Type B pancreatic cell (in vitro differentiated cells): ENCODE data around the gene ADD3. TPM values are rescaled to one million over a fixed set of nuclear protein-coding genes. Genes with fewer than 3 reads are reported as not detected.

Experiments used
- DNase-seq: peaks from one replicate; pipeline ENCODE4 v3.0.0; 2021; ENCODE audit warnings: mixed read lengths; ENCODE audit not compliant: unreplicated experiment; ENCODE audit errors: extremely low spot score
- H3K27ac Mint-ChIP-seq: 2 replicates; pipeline ENCODE4 v1.8.0; 2021; ENCODE audit warnings: mild to moderate bottlenecking, mixed read lengths
- H3K27me3 Mint-ChIP-seq: 2 replicates; pipeline ENCODE4 v1.8.0; 2021; ENCODE audit warnings: mixed read lengths
- H3K36me3 Mint-ChIP-seq: 2 replicates; pipeline ENCODE4 v1.8.0; 2021; ENCODE audit warnings: mixed read lengths
- H3K4me1 Mint-ChIP-seq: one replicate; pipeline ENCODE4 v1.8.0; 2021; ENCODE audit warnings: mixed read lengths; ENCODE audit not compliant: unreplicated experiment
- H3K4me3 Mint-ChIP-seq: 2 replicates; pipeline ENCODE4 v1.8.0; 2021; ENCODE audit warnings: mild to moderate bottlenecking, mixed read lengths
- H3K9me3 Mint-ChIP-seq: 2 replicates; pipeline ENCODE4 v1.8.0; 2021; ENCODE audit warnings: mixed read lengths
- total RNA-seq: library from RNA; stranded (reverse); gene quantifications from 2 replicates; pipeline ENCODE4 v1.2.1, GENCODE V29; 2021; ENCODE audit warnings: low replicate concordance
- TF ChIP-seq, protein P1 (sequence below): fragments of 200-600 bp; sonication (generic); conservative IDR thresholded peaks from 2 replicates; pipeline ENCODE4 v1.5.0; 2021; ENCODE audit warnings: antibody characterized with exemption, mild to moderate bottlenecking

The ADD3 gene
- total RNA-seq, 1 donor from 2014 or later = 183 TPM

GRCh38 chr10:109987452-109988211, 20.2 kb upstream of the ADD3 start:
- H3K27ac Mint-ChIP-seq = no peak overlapping the region
- no peak for DNase-seq
- H3K4me3 Mint-ChIP-seq = no peak overlapping the region

GRCh38 chr10:109988212-109988596, 19.6 kb upstream of the ADD3 start:
- Mint-ChIP-seq H3K27ac (no peak overlapping the region), H3K4me3 (no peak overlapping the region), H3K36me3 (peaks cover 9% of the 10 kb centered on the region), H3K27me3 (no peaks in the 10 kb centered on the region), H3K9me3 (peaks cover 23% of the 10 kb centered on the region), H3K4me1 (peaks cover 24% of the 10 kb centered on the region)
- TF ChIP-seq, protein P1, sequence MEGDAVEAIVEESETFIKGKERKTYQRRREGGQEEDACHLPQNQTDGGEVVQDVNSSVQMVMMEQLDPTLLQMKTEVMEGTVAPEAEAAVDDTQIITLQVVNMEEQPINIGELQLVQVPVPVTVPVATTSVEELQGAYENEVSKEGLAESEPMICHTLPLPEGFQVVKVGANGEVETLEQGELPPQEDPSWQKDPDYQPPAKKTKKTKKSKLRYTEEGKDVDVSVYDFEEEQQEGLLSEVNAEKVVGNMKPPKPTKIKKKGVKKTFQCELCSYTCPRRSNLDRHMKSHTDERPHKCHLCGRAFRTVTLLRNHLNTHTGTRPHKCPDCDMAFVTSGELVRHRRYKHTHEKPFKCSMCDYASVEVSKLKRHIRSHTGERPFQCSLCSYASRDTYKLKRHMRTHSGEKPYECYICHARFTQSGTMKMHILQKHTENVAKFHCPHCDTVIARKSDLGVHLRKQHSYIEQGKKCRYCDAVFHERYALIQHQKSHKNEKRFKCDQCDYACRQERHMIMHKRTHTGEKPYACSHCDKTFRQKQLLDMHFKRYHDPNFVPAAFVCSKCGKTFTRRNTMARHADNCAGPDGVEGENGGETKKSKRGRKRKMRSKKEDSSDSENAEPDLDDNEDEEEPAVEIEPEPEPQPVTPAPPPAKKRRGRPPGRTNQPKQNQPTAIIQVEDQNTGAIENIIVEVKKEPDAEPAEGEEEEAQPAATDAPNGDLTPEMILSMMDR = no peak
- DNase-seq = no peak

More at GRCh38 chr10:109987452-109988211, 20.2 kb upstream of the ADD3 start:
- TF ChIP-seq, protein P1 = no peak
- H3K9me3 Mint-ChIP-seq = peaks cover 23% of the 10 kb centered on the region
- H3K27me3 Mint-ChIP-seq = no peaks in the 10 kb centered on the region
- H3K36me3 Mint-ChIP-seq = peaks cover 9% of the 10 kb centered on the region
- H3K4me1 Mint-ChIP-seq = peaks cover 24% of the 10 kb centered on the region

- no peak overlapping the region for H3K4me3 Mint-ChIP-seq
- peaks cover 30% of the 10 kb centered on the region for H3K4me1 Mint-ChIP-seq
- no peaks in the 10 kb centered on the region for H3K27me3 Mint-ChIP-seq
- H3K9me3 Mint-ChIP-seq = peaks cover 15% of the 10 kb centered on the region
- no peak for DNase-seq
- TF ChIP-seq, protein P1 = no peak
- H3K36me3 Mint-ChIP-seq = peaks cover 4% of the 10 kb centered on the region
- H3K27ac Mint-ChIP-seq = no peak overlapping the region
Observed at GRCh38 chr10:109991266-109991855, 16.4 kb upstream of the ADD3 start.

DNA sequence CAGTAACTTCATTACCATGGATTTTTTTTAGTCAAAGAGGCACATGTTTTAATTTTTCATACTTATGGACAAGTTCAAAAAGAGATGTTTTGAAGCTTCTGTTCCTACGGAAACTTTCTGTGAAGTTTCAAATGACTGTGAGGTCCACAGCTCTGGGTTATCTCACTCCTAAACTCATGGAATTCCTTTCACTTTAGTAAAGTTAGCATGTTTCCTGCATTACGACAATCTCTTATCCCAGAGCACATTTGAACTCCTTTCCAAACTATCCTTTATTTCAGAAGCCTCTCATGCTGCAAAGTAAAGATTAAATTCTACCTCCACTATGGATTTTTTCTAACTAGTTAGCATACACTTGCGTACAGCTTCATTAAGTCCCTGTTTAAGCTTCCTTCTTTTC, 15.3 kb upstream of the ADD3 start:
- peaks cover 4% of the 10 kb centered on the region for H3K36me3 Mint-ChIP-seq
- H3K4me1 Mint-ChIP-seq = peaks cover 35% of the 10 kb centered on the region
- TF ChIP-seq, protein P1 = no peak
- DNase-seq = no peak
- H3K27ac Mint-ChIP-seq = no peak overlapping the region
- H3K9me3 Mint-ChIP-seq = peaks cover 12% of the 10 kb centered on the region
- no peak overlapping the region for H3K4me3 Mint-ChIP-seq
- H3K27me3 Mint-ChIP-seq = no peaks in the 10 kb centered on the region

GRCh38 chr10:109993551-109994330, 14.0 kb upstream of the ADD3 start:
- DNase-seq = no peak
- H3K4me1 Mint-ChIP-seq = peaks cover 36% of the 10 kb centered on the region
- H3K36me3 Mint-ChIP-seq = peaks cover 4% of the 10 kb centered on the region
- no peak overlapping the region for H3K4me3 Mint-ChIP-seq
- TF ChIP-seq, protein P1 = no peak
- H3K27ac Mint-ChIP-seq = no peak overlapping the region
- no peaks in the 10 kb centered on the region for H3K27me3 Mint-ChIP-seq
- peaks cover 3% of the 10 kb centered on the region for H3K9me3 Mint-ChIP-seq
